HG03060 (cell line): ENCODE data around the gene CRK.
"Not testable (repeated sequence)": the region's sequence is repeated elsewhere in the genome, so short reads cannot be mapped to it uniquely, and the experiment has no call there.

Experiments used
- ATAC-seq: cut with Tn5 transposase; IDR thresholded peaks from one replicate; pipeline ENCODE4 v1.9.1; 2021; ENCODE audit warnings: low read depth, moderate number of reproducible peaks; ENCODE audit not compliant: unreplicated experiment

CRK gene

GRCh38 chr17:1435326-1435725 lies 20.7 kb downstream of the CRK start:
- no peak for ATAC-seq

GRCh38 chr17:1434150-1434549 lies 21.9 kb downstream of the CRK start:
- ATAC-seq = no peak

GRCh38 chr17:1431631-1432104 lies 24.4 kb downstream of the CRK start:
- ATAC-seq = no peak

- no peak for ATAC-seq
Measured at GRCh38 chr17:1423456-1424135, 32.4 kb downstream of the CRK start.

GRCh38 chr17:1422885-1423284 lies 33.1 kb downstream of the CRK start:
- no peak for ATAC-seq

GRCh38 chr17:1421470-1421869 lies 34.6 kb downstream of the CRK start:
- ATAC-seq = no peak

GRCh38 chr17:1420981-1421380 lies 35.1 kb downstream of the CRK start:
- no peak for ATAC-seq

GRCh38 chr17:1420163-1420562 lies 35.9 kb downstream of the CRK start:
- no peak for ATAC-seq

- not testable (repeated sequence) for ATAC-seq
Measured at GRCh38 chr17:1418476-1418875, 37.6 kb downstream of the CRK start.

- ATAC-seq = no peak
Measured at GRCh38 chr17:1416414-1416813, 39.6 kb downstream of the CRK start.

- no peak for ATAC-seq
Measured at GRCh38 chr17:1414634-1415033, 41.4 kb downstream of the CRK start.

- no peak for ATAC-seq
Measured at GRCh38 chr17:1414001-1414574, 41.9 kb downstream of the CRK start.

- no peak for ATAC-seq
Measured at GRCh38 chr17:1413281-1413791, 42.7 kb downstream of the CRK start.

GRCh38 chr17:1412185-1413110 lies 43.6 kb downstream of the CRK start:
- no peak for ATAC-seq

- ATAC-seq = no peak
Measured at GRCh38 chr17:1402262-1402586, 53.8 kb downstream of the CRK start.

- peak; percentile 80 for ATAC-seq
Measured at GRCh38 chr17:1399679-1400512, 56.1 kb downstream of the CRK start, which contains the start of gene YWHAE. YWHAE (minus strand) TSS chr17:1400222; CDS start chr17:1400110, 112 bp downstream.

- ATAC-seq = no peak
Measured at GRCh38 chr17:1398931-1399678, 56.9 kb downstream of the CRK start.

GRCh38 chr17:1398028-1398427 lies 58.0 kb downstream of the CRK start:
- no peak for ATAC-seq

GRCh38 chr17:1395876-1396665 lies 60.0 kb downstream of the CRK start:
- not testable (repeated sequence) for ATAC-seq
